ENCODE data around the gene MFSD12.

MFSD12 gene

DNA sequence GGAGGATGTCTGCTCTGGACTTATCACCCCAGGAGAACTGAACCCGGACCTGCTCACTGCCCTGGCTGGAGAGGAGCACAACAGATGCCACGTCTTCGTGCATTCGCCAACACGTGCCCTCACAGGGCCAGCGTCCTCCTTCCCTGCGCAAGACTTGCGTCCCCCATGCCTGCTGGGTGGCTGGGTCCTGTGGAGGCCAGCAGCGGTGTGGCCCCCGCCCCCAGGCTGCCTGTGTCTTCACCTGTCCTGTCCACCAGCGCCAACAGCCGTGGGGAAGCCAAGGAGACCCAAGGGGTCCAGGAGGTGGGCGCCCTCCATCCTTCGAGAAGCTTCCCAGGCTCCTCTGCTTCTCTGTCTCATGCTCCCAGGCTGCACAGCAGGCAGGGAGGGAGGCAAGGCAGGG is 21.8 kb downstream of the MFSD12 start:
- Histone ChIP-seq H3K36me3 (peaks cover 88% of the 10 kb centered on the region), H3K9me3 (no peaks in the 10 kb centered on the region), H3K27me3 (no peaks in the 10 kb centered on the region), H3K4me3 (ENCODE audit: low read depth in 1 of 2, low read length in 1 of 2) (no peak overlapping the region), H3K4me1 (ENCODE audit: control insufficient read depth in 1 of 2, insufficient read depth in 1 of 2, low read depth in 1 of 2, low read length in 1 of 2) (peaks cover 4 to 5% of the 10 kb centered on the region in 2 experiments), H3K27ac (no peak overlapping the region)
- TF ChIP-seq, protein P1, sequence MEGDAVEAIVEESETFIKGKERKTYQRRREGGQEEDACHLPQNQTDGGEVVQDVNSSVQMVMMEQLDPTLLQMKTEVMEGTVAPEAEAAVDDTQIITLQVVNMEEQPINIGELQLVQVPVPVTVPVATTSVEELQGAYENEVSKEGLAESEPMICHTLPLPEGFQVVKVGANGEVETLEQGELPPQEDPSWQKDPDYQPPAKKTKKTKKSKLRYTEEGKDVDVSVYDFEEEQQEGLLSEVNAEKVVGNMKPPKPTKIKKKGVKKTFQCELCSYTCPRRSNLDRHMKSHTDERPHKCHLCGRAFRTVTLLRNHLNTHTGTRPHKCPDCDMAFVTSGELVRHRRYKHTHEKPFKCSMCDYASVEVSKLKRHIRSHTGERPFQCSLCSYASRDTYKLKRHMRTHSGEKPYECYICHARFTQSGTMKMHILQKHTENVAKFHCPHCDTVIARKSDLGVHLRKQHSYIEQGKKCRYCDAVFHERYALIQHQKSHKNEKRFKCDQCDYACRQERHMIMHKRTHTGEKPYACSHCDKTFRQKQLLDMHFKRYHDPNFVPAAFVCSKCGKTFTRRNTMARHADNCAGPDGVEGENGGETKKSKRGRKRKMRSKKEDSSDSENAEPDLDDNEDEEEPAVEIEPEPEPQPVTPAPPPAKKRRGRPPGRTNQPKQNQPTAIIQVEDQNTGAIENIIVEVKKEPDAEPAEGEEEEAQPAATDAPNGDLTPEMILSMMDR (IDR thresholded peaks at IDR 0.05) = no peak

DNA sequence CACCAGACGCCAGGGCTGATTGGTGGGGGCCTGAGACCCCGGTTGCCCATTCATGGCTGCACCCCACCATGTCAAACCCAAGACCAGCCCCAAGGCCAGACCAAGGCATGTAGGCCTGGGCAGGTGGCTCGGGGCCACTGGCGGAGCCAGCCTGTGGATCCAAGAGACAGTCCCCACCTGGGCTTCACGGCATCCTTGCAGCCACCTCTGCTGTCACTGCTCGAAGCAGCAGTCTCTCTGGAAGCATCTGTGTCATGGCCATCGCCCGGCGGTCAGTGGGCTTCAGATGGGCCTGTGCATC is 22.2 kb downstream of the MFSD12 start:
- Histone ChIP-seq H3K4me3 (ENCODE audit: low read depth in 1 of 2, low read length in 1 of 2) (no peak overlapping the region), H3K27me3 (no peaks in the 10 kb centered on the region), H3K4me1 (ENCODE audit: control insufficient read depth in 1 of 2, insufficient read depth in 1 of 2, low read depth in 1 of 2, low read length in 1 of 2) (peaks cover 4 to 5% of the 10 kb centered on the region in 2 experiments), H3K27ac (no peak overlapping the region), H3K36me3 (peaks cover 92% of the 10 kb centered on the region), H3K9me3 (no peaks in the 10 kb centered on the region)
- TF ChIP-seq, protein P1 (IDR thresholded peaks at IDR 0.05) = no peak

DNA sequence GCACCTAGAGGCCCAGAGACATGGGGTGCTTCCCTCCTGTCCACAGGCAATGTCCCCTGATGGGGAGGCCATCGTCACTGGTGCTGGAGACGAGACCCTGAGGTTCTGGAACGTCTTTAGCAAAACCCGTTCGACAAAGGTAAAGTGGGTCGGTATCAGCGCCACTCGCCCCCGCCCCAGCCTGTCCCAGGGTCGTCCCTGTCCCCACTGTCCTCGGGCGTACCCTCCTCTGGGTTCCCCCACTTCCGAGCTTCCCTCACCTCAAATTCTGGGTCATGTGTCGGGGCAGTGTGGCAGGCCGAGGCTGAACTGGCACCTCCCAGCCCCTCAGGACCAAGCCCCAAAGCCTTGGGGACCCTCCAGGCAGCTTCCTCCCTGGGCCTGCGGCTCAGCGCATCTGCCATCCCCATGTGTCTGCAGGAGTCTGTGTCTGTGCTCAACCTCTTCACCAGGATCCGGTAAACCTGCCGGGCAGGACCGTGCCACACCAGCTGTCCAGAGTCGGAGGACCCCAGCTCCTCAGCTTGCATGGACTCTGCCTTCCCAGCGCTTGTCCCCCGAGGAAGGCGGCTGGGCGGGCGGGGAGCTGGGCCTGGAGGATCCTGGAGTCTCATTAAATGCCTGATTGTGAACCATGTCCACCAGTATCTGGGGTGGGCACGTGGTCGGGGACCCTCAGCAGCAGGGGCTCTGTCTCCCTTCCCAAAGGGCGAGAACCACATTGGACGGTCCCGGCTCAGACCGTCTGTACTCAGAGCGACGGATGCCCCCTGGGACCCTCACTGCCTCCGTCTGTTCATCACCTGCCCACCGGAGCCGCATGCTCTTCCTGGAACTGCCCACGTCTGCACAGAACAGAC is 22.8 kb downstream of the MFSD12 start:
- TF ChIP-seq, protein P1 (IDR thresholded peaks at IDR 0.05) = no peak
- Histone ChIP-seq H3K4me3 (ENCODE audit: low read depth in 1 of 2, low read length in 1 of 2) (no peak overlapping the region), H3K36me3 (peaks cover 96% of the 10 kb centered on the region), H3K27me3 (no peaks in the 10 kb centered on the region), H3K4me1 (ENCODE audit: control insufficient read depth in 1 of 2, insufficient read depth in 1 of 2, low read depth in 1 of 2, low read length in 1 of 2) (peaks cover 4 to 5% of the 10 kb centered on the region in 2 experiments), H3K27ac (no peak overlapping the region), H3K9me3 (no peaks in the 10 kb centered on the region)

DNA sequence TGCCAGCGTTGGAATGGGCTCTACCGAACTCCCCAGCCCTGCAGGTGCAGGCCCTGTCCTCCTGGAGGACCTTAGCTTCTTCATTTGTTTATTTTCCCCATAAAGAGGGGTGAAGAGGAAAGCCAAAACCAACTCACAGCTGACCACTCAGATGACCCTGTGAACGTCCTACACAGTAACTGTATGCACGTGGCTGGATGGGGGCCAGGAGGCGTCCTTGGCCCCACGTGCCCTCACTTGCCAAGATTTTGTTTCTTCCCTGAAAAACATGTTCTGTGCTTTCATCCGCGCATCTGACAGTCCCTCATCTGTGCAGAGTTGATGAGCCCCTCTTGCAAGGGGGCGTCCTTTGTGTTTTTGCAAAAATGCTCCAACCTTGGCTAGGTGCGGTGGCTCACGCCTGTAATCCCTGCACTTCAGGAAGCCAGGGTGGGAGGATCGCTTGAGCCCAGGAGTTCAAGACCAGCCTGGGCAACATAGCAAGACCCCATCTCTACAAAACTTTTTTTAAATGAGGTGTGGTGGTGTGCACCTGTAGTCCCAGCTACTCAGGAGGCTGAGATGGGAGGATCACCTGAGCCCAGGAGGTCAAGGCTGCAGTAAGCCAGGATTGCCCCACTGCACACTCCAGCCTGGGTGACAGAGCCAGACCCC is 23.7 kb downstream of the MFSD12 start:
- H3K4me3 ChIP-seq (ENCODE audit: low read depth in 1 of 2, low read length in 1 of 2) = no peak overlapping the region
- peaks cover 4 to 5% of the 10 kb centered on the region in 2 experiments for H3K4me1 ChIP-seq (ENCODE audit: control insufficient read depth in 1 of 2, insufficient read depth in 1 of 2, low read depth in 1 of 2, low read length in 1 of 2)
- TF ChIP-seq, protein P1 (IDR thresholded peaks at IDR 0.05) = no peak
- H3K9me3 ChIP-seq = no peaks in the 10 kb centered on the region
- H3K27me3 ChIP-seq = no peaks in the 10 kb centered on the region
- peaks cover 87% of the 10 kb centered on the region for H3K36me3 ChIP-seq
- H3K27ac ChIP-seq = no peak overlapping the region

DNA sequence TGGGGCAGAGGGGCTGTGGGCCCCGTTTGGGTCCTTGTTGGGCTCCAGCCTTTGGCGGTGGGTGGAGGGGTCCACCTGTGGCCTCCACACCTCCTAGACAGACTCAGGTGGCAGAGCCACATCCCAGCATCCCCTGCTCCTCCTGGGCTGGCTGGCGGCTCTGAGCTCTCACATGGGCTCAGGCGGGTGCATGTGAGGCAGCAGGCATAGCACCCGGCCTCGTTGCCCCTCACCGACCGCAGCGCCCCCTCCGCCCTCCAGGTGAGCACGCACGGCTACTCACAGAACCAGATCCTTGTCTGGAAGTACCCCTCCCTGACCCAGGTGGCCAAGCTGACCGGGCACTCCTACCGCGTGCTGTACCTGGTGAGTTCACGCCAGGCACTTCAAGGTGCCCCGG is 24.4 kb downstream of the MFSD12 start:
- peaks cover 85% of the 10 kb centered on the region for H3K36me3 ChIP-seq
- H3K9me3 ChIP-seq = no peaks in the 10 kb centered on the region
- TF ChIP-seq, protein P1 (IDR thresholded peaks at IDR 0.05) = no peak
- H3K4me1 ChIP-seq (ENCODE audit: control insufficient read depth in 1 of 2, insufficient read depth in 1 of 2, low read depth in 1 of 2, low read length in 1 of 2) = peaks cover 4 to 5% of the 10 kb centered on the region in 2 experiments
- H3K27ac ChIP-seq = no peak overlapping the region
- H3K4me3 ChIP-seq (ENCODE audit: low read depth in 1 of 2, low read length in 1 of 2) = no peak overlapping the region
- no peaks in the 10 kb centered on the region for H3K27me3 ChIP-seq

Data from neutrophil (primary cell).